ENCODE data around the gene PLXNB3. TPM values are rescaled to one million over a fixed set of nuclear protein-coding genes. Genes with fewer than 3 reads are reported as not detected.
"Not testable (repeated sequence)": the region's sequence is repeated elsewhere in the genome, so short reads cannot be mapped to it uniquely, and the experiment has no call there.

PLXNB3 gene
- polyA plus RNA-seq, 5 donors, result 2.1 to 4.1 (median 3.7) TPM

DNA sequence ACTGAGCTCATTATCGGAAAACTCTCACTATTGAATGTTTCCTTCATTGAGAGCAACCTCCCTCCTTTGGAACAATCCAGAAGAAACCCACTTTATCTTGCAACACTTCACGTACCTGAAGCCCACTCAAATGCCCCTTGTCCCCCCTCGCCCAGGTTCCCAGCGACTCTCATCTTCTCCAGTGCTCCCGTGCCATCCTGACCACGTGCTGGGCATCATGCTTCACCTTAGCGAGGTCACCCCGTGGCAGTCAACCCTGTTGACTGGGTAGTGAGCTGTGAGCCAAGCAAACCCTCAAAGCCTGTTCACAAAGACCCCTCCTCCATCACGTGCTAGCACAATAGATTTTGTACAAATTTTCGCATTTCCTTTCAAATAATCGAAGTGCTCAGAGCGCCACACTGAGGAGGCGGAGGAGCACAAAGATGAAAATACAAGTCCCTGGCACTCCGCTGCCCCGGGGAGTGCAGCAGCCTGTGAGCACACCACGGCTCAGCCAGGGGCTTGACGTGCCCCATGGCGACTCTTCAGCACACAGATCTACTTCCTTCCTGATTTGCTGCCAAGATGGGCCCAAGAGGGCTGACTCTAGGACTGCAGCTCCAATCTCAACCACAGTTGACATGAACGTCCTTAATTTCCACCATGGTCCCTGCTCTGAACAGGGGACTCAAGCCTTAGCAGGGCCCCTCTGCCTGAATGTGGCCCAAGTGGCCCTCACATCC, 50.7 kb downstream of the PLXNB3 start:
- DNase-seq, result no peak

DNA sequence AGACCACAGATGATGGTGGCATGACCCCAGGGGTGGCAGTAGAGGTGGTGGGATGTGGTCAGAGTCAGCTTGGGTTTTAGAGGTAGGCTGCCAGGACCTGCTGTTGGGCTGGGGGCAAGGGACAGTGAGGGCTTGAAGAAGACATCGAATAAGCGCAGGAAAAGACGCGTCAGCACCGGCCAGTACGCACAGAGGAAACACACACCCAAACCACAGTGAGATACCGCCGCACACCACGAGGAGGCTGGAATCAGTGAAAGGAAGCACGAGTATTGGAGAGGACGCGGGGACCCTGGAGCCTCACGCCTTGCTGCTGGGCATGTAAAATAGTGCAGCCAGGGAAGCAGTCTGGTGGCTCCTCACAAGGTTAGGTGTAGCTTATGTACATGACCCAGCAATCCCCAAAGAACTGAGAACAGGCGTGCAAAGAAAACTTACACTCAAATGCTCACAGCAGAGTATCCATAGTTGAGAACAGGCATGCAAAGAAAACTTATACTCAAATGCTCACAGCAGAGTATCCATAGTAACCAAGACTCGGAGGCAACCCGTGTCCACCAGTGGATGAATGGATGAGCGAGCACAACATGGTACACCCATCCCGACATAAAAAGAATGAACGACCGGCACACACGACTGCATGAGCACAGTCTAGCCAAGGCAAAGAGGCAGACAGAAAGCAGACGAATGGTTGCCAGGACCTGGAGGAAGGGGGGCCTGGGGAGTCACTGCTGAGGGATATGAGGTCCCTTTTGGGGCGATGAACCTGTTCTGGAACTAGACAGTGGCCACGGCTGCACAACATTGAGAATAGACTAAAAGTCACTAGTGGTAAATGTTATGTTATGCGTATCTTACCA, 53.0 kb downstream of the PLXNB3 start:
- DNase-seq, result no peak

DNA sequence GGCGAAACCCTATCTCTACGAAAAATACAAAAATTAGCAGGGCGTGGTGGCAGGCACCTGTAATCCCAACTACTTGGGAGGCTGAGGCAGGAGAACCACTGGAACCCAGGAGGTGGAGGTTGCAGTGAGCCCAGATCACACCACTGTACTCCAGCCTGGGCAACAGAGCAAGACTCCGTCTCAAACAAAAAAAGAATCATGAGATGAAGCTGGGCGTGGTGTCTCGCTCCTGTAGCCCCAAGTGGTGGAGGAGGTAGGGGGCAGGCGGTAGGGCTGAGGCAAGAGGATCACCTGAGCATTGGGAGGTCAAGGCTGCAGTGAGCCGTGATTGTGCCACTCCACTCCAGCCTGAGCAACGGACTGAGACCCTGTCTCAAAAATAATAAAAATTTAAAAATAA, 54.0 kb downstream of the PLXNB3 start:
- not testable (repeated sequence) for DNase-seq

DNA sequence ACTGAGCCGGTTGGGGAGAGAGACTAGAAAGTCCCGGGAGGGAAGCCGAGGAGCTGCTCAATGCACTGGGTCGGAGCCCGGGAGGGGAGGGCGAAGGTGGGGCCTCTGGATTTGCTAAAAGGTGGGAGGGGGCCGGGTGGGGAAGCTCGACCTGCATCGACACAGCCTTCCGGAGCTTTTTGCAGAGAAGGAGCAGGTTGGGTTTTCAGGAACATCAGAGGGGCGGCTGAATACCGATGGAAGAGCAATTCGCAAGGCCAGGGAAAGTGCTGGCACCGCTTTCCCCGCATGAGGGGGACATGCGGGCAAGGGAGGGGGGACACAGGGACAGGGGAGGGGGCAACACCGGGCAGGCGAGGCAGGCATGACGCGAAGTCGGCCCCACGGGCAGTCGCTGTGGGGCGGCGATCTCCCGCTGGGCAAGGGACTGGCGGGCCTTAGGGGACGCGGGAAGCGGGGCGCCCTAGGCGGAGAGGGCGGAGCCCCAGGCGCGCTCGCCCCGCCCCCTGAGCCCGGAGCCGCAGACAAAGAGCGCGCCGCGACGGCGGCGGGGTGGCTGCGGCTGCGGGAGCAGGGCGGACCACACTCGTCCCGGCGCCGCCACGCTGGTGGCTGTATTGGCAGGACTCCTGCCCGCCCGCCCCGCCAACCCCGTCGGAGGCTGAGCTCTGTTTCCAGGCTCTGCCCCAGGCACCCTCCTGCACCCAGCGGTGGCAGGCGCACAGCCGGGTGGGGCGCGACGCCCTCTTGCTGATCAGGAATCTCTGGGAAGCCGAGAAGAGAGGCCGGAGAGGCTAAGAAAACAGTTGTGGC, 54.7 kb downstream of the PLXNB3 start:
- peak; percentile 36 to 45 for DNase-seq

DNA sequence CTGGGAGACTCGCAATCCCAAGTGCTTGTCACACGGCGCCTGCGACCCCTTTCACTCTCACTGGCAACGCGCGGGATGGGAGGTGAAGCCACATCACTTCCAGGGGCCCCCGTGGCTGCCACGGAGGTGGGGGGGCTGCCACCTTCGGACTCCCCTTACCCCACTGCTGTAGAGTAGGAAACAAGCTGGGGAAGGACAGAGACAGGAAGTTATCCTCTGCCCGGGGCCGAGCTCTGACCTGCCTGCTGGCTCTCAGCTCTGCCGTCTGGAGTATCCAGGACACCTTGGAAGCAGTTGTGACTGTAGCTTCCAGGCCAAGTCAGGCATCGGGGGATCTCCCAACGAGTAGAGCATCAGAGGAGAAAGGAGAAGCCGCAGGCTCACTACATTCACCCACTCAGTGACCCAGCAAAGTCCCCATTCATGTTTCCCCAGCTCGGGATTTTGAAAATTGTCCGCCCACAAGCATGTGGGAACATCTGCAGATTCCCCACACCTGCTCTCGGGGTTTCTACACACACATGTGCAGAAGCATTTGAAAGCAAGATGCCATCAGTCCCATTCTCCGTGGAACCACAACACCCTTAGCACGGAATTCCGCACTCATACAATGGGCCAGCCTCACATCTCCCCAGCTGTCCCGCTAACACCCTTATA, 55.5 kb downstream of the PLXNB3 start:
- DNase-seq, result no peak

DNA sequence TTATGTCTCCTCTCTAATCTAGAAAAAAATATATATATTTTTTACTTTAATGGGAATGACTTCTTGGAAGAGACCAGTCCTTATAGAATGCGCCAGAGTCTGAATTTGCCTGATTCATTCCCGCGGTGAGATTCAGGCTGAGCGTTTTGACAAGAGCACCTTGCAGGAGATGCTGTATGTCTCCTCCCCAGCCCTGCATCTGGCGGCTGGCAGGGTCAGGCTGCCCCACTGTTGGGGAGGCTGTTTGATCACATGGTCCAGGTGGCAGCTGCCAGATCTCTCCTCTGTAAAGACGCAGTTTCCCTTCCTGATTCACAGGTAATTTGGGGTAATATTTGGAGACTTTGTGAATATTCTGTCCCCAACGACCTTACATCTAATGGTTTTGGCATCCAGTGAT, 56.6 kb downstream of the PLXNB3 start:
- DNase-seq, result no peak

DNA sequence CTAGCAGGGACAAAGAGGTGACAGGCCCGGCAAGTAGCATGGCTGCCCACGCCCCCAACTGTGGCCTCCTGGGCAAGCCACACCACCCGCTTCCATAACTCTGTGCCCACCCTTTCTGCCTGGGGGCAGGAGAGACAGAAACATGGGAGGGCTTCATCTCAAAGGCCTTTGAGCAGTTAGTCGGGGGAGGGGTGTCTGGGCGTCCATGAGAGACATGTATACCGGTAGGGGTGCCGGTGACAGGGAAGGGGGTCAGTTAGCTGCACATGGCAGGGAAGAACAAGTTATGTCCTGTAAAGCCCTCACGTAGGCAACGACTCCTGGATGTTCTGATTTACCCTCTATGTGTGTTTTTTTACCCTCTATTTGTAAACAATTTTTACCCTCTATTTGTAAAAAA, 57.0 kb downstream of the PLXNB3 start:
- no peak for DNase-seq

DNA sequence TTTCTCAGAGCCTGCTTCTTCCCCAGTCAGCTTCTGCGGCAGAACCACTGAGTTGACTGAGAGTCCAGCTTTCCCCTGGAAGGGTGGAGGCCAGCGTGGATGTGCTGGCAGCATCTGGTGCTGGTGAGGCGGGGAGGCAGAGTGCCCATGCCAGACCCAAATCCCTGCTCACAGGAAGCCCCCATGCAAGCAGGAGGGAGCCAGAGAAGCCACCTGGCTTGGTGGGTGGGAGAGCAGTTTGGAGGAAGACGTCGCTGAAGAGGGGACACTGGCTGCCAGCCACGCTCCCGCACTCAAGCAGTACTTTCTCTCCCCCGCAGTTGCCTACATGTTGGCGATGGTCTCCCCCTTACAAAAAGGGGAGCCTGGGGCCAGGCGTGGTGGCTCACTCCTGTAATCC, 60.3 kb downstream of the PLXNB3 start:
- no peak for DNase-seq

DNA sequence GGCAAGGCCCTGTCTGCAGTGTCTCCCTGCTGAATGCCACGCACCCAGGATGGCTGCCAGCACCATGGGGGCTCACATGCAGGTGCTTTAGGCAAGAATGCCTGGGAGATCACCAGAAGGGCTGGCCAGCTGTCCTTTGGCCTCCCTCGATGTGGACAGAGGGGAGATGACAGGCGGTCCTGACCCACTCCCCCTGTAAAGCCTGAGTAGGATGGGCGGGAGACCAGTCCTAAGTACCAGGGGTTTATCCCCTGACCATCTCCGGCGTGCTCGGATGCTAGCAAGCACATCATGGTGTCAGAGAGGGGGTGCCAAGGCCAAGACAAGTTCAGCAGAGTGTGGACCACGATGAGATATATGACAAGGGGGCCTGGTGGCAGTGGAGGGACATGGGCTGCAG, 61.0 kb downstream of the PLXNB3 start:
- DNase-seq, result no peak

Other genes starting within 250 kb of the PLXNB3 start
- under 1 TPM; 0.17 to 0.43 (median 0.29) TPM for gene ATP2B3, start 246.6 kb upstream of the PLXNB3 start, polyA plus RNA-seq (ENCODE audit: insufficient read depth in 1 of 5, insufficient read length in 5 of 5, low replicate concordance in 1 of 5)
- 10 to 100 TPM; 11.3 to 20.1 (median 12.6) TPM for gene CCNQ, start 165.1 kb upstream of the PLXNB3 start, polyA plus RNA-seq (ENCODE audit: insufficient read depth in 1 of 5, insufficient read length in 5 of 5, low replicate concordance in 1 of 5)
- gene DUSP9, start 117.0 kb upstream of the PLXNB3 start, polyA plus RNA-seq (ENCODE audit: insufficient read depth in 1 of 5, insufficient read length in 5 of 5, low replicate concordance in 1 of 5), result under 1 TPM in 3 of 5 donors, not detected in 2; 0.12 to 0.69 (median 0.45) TPM
- 1 to 10 TPM in 1 of 5 donors, under 1 TPM in 4; 0.54 to 1.1 (median 0.64) TPM for gene PNCK, start 90.4 kb upstream of the PLXNB3 start, polyA plus RNA-seq (ENCODE audit: insufficient read depth in 1 of 5, insufficient read length in 5 of 5, low replicate concordance in 1 of 5)
- gene SLC6A8, start 76.3 kb upstream of the PLXNB3 start, polyA plus RNA-seq (ENCODE audit: insufficient read depth in 1 of 5, insufficient read length in 5 of 5, low replicate concordance in 1 of 5), result 1 to 10 TPM; 3.7 to 9.8 (median 7.8) TPM
- 100 to 1,000 TPM; 119 to 161 (median 139) TPM for gene BCAP31, start 39.9 kb upstream of the PLXNB3 start, polyA plus RNA-seq (ENCODE audit: insufficient read depth in 1 of 5, insufficient read length in 5 of 5, low replicate concordance in 1 of 5)
- 10 to 100 TPM in 1 of 5 donors, 1 to 10 TPM in 4; 5.7 to 11.7 (median 7.2) TPM for gene ABCD1, start 39.4 kb upstream of the PLXNB3 start, polyA plus RNA-seq (ENCODE audit: insufficient read depth in 1 of 5, insufficient read length in 5 of 5, low replicate concordance in 1 of 5)
- 10 to 100 TPM in 1 of 5 donors, 1 to 10 TPM in 3, under 1 TPM in 1; 0.63 to 14.2 (median 1.4) TPM for gene SRPK3, start 16.8 kb downstream of the PLXNB3 start, polyA plus RNA-seq (ENCODE audit: insufficient read depth in 1 of 5, insufficient read length in 5 of 5, low replicate concordance in 1 of 5)
- 10 to 100 TPM; 48.9 to 75.0 (median 52.7) TPM for gene IDH3G, start 30.1 kb downstream of the PLXNB3 start, polyA plus RNA-seq (ENCODE audit: insufficient read depth in 1 of 5, insufficient read length in 5 of 5, low replicate concordance in 1 of 5)
- gene SSR4, start 30.4 kb downstream of the PLXNB3 start, polyA plus RNA-seq (ENCODE audit: insufficient read depth in 1 of 5, insufficient read length in 5 of 5, low replicate concordance in 1 of 5), result 100 to 1,000 TPM; 152 to 222 (median 163) TPM
- gene PDZD4, start 66.3 kb downstream of the PLXNB3 start, polyA plus RNA-seq (ENCODE audit: insufficient read depth in 1 of 5, insufficient read length in 5 of 5, low replicate concordance in 1 of 5), result 10 to 100 TPM in 3 of 5 donors, 1 to 10 TPM in 2; 8.5 to 13.9 (median 10.4) TPM
- gene L1CAM, start 121.9 kb downstream of the PLXNB3 start, polyA plus RNA-seq (ENCODE audit: insufficient read depth in 1 of 5, insufficient read length in 5 of 5, low replicate concordance in 1 of 5), result under 1 TPM; 0.13 to 0.44 (median 0.20) TPM
- 1 to 10 TPM in 1 of 5 donors, under 1 TPM in 4; 0.58 to 1.3 (median 0.73) TPM for gene AVPR2, start 140.4 kb downstream of the PLXNB3 start, polyA plus RNA-seq (ENCODE audit: insufficient read depth in 1 of 5, insufficient read length in 5 of 5, low replicate concordance in 1 of 5)
- 10 to 100 TPM; 17.1 to 29.6 (median 25.4) TPM for gene ARHGAP4, start 162.0 kb downstream of the PLXNB3 start, polyA plus RNA-seq (ENCODE audit: insufficient read depth in 1 of 5, insufficient read length in 5 of 5, low replicate concordance in 1 of 5)
- gene NAA10, start 170.8 kb downstream of the PLXNB3 start, polyA plus RNA-seq (ENCODE audit: insufficient read depth in 1 of 5, insufficient read length in 5 of 5, low replicate concordance in 1 of 5), result 10 to 100 TPM; 48.0 to 85.6 (median 53.5) TPM
- gene RENBP, start 180.4 kb downstream of the PLXNB3 start, polyA plus RNA-seq (ENCODE audit: insufficient read depth in 1 of 5, insufficient read length in 5 of 5, low replicate concordance in 1 of 5), result 1 to 10 TPM; 4.1 to 7.8 (median 6.3) TPM
- gene HCFC1, start 207.6 kb downstream of the PLXNB3 start, polyA plus RNA-seq (ENCODE audit: insufficient read depth in 1 of 5, insufficient read length in 5 of 5, low replicate concordance in 1 of 5), result 10 to 100 TPM; 26.7 to 48.5 (median 31.9) TPM
- 1 to 10 TPM; 4.6 to 6.8 (median 6.4) TPM for gene TMEM187, start 208.5 kb downstream of the PLXNB3 start, polyA plus RNA-seq (ENCODE audit: insufficient read depth in 1 of 5, insufficient read length in 5 of 5, low replicate concordance in 1 of 5)

Data from right lung (tissue), 5 donors.